NCI-H2171 treated with DMSO at 0.1 percent for 48 hours (cell line): ENCODE data around the gene KCND3.
"Not testable (repeated sequence)": the region's sequence is repeated elsewhere in the genome, so short reads cannot be mapped to it uniquely, and the experiment has no call there.

Source experiments
- DNase-seq: peaks from one replicate; lab custom pipeline; 2025; lab: John Stamatoyannopoulos, UW

Gene KCND3

DNA sequence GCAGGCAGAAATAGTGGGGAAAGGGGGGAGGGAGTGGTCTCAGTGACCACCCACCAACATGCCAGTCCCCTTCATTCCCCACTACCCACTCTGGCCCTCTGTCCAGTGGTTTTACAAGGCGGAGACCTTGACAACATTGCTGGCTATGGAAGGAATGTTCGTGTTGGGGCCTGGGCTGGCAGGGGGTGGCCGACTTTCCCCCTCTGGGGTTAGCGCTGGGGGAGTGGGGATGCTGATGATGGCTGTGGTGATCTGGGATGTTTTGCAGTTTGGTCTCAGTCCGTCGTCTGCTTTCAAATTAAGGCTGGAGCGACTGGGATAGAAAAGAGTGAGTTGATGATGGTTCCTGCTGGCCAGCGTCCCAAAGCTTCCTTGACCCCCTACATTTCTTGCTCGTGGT, 213.5 kb downstream of the KCND3 start:
- no peak for DNase-seq

GRCh38 chr1:111770916-111771315, 218.6 kb downstream of the KCND3 start:
- DNase-seq = no peak

- DNase-seq = peak; percentile 72
These were observed 219.8 kb downstream of the KCND3 start for GRCh38 chr1:111769517-111770146.

- peak; percentile 17 for DNase-seq
These were observed 220.8 kb downstream of the KCND3 start for GRCh38 chr1:111768625-111769024.

GRCh38 chr1:111768023-111768422, 221.4 kb downstream of the KCND3 start:
- no peak for DNase-seq

- DNase-seq = no peak
These were observed 227.1 kb downstream of the KCND3 start for GRCh38 chr1:111762332-111762731.

- no peak for DNase-seq
These were observed 227.8 kb downstream of the KCND3 start for GRCh38 chr1:111761717-111762116.

DNA sequence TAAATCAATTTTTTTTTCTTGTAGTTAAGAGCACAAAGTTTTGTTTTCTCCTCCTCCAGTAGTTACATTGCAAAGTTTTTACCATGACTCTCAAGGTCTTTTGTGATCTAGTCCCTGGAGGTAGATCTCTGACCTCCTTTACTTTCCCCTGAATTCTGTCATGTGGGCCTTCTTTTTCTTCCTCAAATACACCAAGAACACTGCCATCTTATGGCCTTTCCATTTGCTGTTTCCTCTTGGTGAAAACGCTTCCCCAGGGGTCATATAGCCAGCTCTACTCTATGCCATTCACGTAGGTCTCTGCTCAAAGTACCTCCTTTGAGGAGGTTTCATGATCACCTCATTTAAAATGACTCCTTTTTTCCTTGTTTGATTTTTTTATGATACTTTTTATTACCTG, 231.1 kb downstream of the KCND3 start:
- DNase-seq = no peak

GRCh38 chr1:111756124-111756513, 233.3 kb downstream of the KCND3 start:
- DNase-seq = no peak

DNA sequence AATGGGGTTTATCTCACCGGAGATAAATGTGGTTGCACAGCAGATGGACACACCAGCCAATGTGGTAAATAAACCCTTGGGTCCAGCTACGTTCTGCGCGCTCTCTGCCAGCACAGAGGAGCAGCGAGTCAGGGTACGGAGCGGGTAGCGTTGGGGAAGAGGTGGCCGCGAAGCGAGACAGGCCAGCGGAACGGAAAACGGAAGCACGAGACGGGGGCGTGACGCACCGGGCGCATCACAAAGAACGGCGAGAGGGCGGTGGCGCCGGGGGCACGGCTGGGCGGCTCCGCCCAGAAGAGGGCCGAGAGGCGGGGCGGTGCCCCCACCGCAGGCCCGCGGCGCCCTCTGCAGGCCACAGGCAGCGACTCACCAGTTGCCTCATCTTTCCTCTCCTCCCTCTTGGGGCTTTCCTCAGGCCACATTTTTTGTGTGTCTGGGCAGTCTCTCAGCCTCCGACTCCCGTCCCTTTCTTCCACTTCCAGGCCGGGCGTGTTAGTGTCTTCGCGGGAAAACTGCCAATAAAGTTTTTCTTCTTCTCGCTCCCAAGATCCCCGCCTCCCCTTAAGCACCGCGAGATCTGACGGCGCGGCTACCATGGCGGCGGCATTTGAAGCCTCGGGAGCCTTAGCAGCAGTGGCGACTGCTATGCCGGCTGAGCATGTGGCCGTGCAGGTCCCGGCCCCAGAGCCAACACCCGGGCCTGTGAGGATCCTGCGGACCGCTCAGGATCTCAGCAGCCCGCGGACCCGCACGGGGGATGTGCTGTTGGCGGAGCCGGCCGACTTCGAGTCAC, 233.9 kb downstream of the KCND3 start, which contains the start of gene DDX20:
TSS of gene DDX20 (plus strand) at position 571 of the 793 bp plus-strand sequence. CDS start at position 595, 24 bp downstream.
- peak; percentile 98 for DNase-seq

DNA sequence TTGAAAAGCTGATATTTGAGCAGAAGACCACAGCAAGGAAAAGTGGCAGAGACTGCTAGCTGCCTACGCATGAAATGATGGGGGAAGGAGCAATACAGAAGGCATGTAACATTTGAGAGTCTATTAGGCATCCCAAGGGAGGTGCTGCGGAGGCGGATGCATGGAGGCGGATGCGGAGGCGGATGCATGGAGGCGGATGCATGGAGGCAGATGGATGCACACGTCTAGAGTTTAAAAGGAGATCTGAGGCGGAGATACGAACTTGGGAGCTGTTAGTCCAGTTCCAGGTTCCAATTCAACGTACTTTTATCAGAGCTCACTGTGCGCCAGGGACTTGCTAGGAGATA, 234.5 kb downstream of the KCND3 start:
- DNase-seq = peak; percentile 92

DNA sequence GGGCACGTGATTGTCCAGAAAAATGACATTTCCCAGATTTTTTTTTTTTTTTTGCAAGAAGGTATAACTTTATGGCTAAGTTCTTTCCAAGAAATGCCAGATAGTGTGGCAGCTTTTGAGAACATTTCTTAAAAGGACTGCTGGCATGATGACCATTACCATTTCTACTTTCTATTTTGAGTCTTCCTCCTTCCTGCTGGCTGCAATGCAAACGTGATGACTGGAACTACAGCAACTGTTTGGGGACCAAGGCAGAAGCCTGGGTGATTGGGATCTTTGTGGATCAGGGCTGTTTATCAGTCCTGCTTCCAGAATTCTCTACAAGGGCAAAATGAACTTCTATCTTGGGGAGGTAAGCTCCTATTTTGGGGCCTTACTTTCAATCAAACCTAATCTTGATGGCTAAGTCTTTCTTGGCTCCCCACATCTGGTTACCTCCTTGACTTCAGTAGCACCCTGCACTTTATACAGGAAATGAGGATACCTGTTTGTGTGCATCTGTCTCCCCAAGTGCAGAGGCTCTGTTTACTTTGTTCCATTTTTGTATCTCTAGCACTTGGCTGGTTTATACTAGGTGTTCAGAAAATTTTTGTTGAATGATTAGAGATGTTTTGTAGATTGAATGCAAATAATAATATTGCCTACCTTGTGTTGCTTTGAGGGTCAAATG, 237.4 kb downstream of the KCND3 start:
- DNase-seq = no peak

DNA sequence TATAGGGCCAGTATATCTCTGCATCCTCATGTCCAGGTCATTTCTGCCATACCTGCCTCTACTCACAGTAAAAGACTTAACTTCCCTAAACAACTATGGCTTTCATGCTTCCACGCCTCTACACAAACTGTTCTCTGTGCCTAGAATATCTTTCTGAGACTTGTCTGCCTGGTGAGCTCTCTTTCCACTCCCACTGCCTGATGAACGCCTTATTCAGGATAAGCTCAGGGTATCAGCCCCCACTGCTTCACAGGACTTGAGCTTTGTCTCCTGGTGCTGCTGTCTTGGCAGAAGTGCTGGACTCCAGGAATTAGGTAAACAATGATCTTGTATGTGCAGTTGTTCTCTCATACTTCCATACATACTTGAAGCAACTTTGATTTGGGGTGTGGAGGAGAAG, 238.6 kb downstream of the KCND3 start:
- no peak for DNase-seq

DNA sequence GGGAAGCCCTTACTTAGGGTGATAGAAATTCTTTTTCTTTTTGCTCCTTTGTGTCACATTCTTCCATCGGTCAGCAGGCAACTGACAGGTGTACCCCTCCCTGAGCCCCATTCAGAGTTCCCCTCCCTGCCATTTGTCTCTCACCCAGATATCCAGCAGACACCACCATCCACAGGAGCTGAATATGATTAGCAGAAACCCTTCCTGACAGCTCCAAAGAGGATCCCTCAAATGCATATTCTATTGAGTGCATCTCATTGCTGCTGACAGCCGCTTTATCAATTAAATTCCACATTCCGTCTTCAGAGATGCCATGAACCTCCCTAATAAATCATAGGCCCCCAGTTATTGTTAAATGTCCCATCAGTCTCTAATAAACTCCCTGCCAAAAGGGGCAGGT, 239.8 kb downstream of the KCND3 start:
- no peak for DNase-seq

DNA sequence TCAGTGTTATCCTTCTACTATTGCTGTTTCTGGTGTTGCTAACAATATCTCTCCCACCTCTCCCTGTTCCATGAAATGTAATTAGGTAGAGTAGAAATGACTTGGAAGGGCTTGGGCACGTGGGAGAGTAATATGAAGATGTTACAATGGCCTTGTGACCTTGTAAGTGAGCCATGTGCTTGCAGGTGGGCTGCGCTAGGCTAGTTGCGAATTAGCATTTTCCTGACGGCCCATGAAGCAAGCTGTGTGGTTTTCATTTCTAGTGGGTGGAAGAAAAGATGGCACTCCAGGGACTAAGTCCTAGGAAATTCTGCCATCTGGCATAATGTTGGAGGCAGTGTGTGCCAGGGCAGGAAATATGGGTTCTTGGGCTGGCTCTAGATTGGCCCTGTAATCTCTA, 241.5 kb downstream of the KCND3 start:
- DNase-seq = peak; percentile 20

GRCh38 chr1:111747282-111747734, 242.2 kb downstream of the KCND3 start:
- peak; percentile 70 for DNase-seq

- no peak for DNase-seq
These were observed 242.9 kb downstream of the KCND3 start for GRCh38 chr1:111746614-111746999.

- peak; percentile 41 for DNase-seq
These were observed 243.5 kb downstream of the KCND3 start for GRCh38 chr1:111745675-111746613.

GRCh38 chr1:111743679-111744101, 245.8 kb downstream of the KCND3 start:
- no peak for DNase-seq

GRCh38 chr1:111742938-111743549, 246.4 kb downstream of the KCND3 start:
- DNase-seq = no peak

- DNase-seq = not testable (repeated sequence)
These were observed 247.2 kb downstream of the KCND3 start for GRCh38 chr1:111742292-111742691.
